Activated T-helper 1 cell treated with anti-CD3 and anti-CD28 coated beads, Interleukin-12 subunit alpha, Interleukin-12 subunit beta, Interleukin-2, Interleukin-4 antibody, amounts not matched to agents 30 ng/mL and 10 ng/mL and 1 ng/mL, durations not matched to agents 14 hours and 24 hours and 36 hours (primary cell): ENCODE data around the gene HLCS. TPM values are rescaled to one million over a fixed set of nuclear protein-coding genes. Genes with fewer than 3 reads are reported as not detected.

Source experiments
- DNase-seq: peaks from one replicate; pipeline ENCODE4 v3.0.0; 2021; ENCODE audit warnings: low spot score
- H3K27ac Mint-ChIP-seq: one replicate; pipeline ENCODE4 v1.8.0; 2021; ENCODE audit warnings: mild to moderate bottlenecking, mixed read lengths
- H3K27me3 Mint-ChIP-seq: one replicate; pipeline ENCODE4 v1.8.0; 2022; ENCODE audit warnings: mild to moderate bottlenecking, moderate library complexity, mixed read lengths; ENCODE audit not compliant: insufficient read depth
- H3K36me3 Mint-ChIP-seq: one replicate; pipeline ENCODE4 v1.8.0; 2021; ENCODE audit warnings: low read depth, mixed read lengths
- H3K4me1 Mint-ChIP-seq: one replicate; pipeline ENCODE4 v1.8.0; 2021; ENCODE audit warnings: low read depth, mixed read lengths
- H3K4me3 Mint-ChIP-seq: one replicate; pipeline ENCODE4 v1.8.0; 2021; ENCODE audit warnings: mild to moderate bottlenecking, moderate library complexity, mixed read lengths
- H3K9me3 Mint-ChIP-seq: one replicate; pipeline ENCODE4 v1.8.0; 2021; ENCODE audit warnings: mixed read lengths
- intact Hi-C: fragments of 100-400 bp; cut with micrococcal nuclease; formaldehyde crosslinking; loops from one replicate; pipeline ENCODE4 v1.15.1; 2024
- total RNA-seq: library from RNA; stranded (reverse); gene quantifications from 2 replicates; pipeline ENCODE4 v1.2.3, GENCODE V29; 2022

HLCS gene
- total RNA-seq, 1 donor from 2014 or later: 15.8 TPM

- DNase-seq: no peak
- H3K27me3 Mint-ChIP-seq: no peaks in the 10 kb centered on the region
- no peaks in the 10 kb centered on the region for H3K9me3 Mint-ChIP-seq
- H3K36me3 Mint-ChIP-seq: no peaks in the 10 kb centered on the region
- intact Hi-C loops: no loop called here
- no peak overlapping the region for H3K27ac Mint-ChIP-seq
- H3K4me1 Mint-ChIP-seq: no peaks in the 10 kb centered on the region
- H3K4me3 Mint-ChIP-seq: no peak overlapping the region
These were observed 178.3 kb downstream of the HLCS start for GRCh38 chr21:36788120-36788638.

GRCh38 chr21:36786186-36786585 lies 180.3 kb downstream of the HLCS start:
- Mint-ChIP-seq H3K27ac (no peak overlapping the region), H3K36me3 (no peaks in the 10 kb centered on the region), H3K4me3 (no peak overlapping the region), H3K27me3 (no peaks in the 10 kb centered on the region), H3K9me3 (no peaks in the 10 kb centered on the region), H3K4me1 (no peaks in the 10 kb centered on the region)
- intact Hi-C loops: no loop called here
- DNase-seq: no peak

GRCh38 chr21:36785615-36786014 lies 180.9 kb downstream of the HLCS start:
- Mint-ChIP-seq H3K36me3 (no peaks in the 10 kb centered on the region), H3K4me3 (no peak overlapping the region), H3K27ac (no peak overlapping the region), H3K9me3 (no peaks in the 10 kb centered on the region), H3K27me3 (no peaks in the 10 kb centered on the region), H3K4me1 (no peaks in the 10 kb centered on the region)
- intact Hi-C loops: no loop called here
- DNase-seq: no peak

- Mint-ChIP-seq H3K4me1 (no peaks in the 10 kb centered on the region), H3K36me3 (no peaks in the 10 kb centered on the region), H3K27ac (no peak overlapping the region), H3K4me3 (no peak overlapping the region), H3K9me3 (no peaks in the 10 kb centered on the region), H3K27me3 (no peaks in the 10 kb centered on the region)
- intact Hi-C loops: no loop called here
- DNase-seq: no peak
These were observed 181.5 kb downstream of the HLCS start for GRCh38 chr21:36784947-36785346.

GRCh38 chr21:36783612-36784374 lies 182.7 kb downstream of the HLCS start:
- no peak overlapping the region for H3K4me3 Mint-ChIP-seq
- H3K9me3 Mint-ChIP-seq: no peaks in the 10 kb centered on the region
- H3K27ac Mint-ChIP-seq: no peak overlapping the region
- no peaks in the 10 kb centered on the region for H3K4me1 Mint-ChIP-seq
- DNase-seq: no peak
- no peaks in the 10 kb centered on the region for H3K36me3 Mint-ChIP-seq
- H3K27me3 Mint-ChIP-seq: no peaks in the 10 kb centered on the region
- intact Hi-C loops: no loop called here

- no peaks in the 10 kb centered on the region for H3K36me3 Mint-ChIP-seq
- H3K4me1 Mint-ChIP-seq: no peaks in the 10 kb centered on the region
- H3K4me3 Mint-ChIP-seq: no peak overlapping the region
- DNase-seq: no peak
- intact Hi-C loops: no loop called here
- H3K27ac Mint-ChIP-seq: no peak overlapping the region
- no peaks in the 10 kb centered on the region for H3K27me3 Mint-ChIP-seq
- no peaks in the 10 kb centered on the region for H3K9me3 Mint-ChIP-seq
These were observed 185.6 kb downstream of the HLCS start for GRCh38 chr21:36780861-36781260.

GRCh38 chr21:36776981-36777617 lies 189.4 kb downstream of the HLCS start:
- H3K9me3 Mint-ChIP-seq: no peaks in the 10 kb centered on the region
- H3K36me3 Mint-ChIP-seq: no peaks in the 10 kb centered on the region
- H3K27me3 Mint-ChIP-seq: no peaks in the 10 kb centered on the region
- no peak overlapping the region for H3K27ac Mint-ChIP-seq
- H3K4me3 Mint-ChIP-seq: no peak overlapping the region
- no peaks in the 10 kb centered on the region for H3K4me1 Mint-ChIP-seq
- no peak for DNase-seq
- intact Hi-C loops: no loop called here

GRCh38 chr21:36773995-36774394 lies 192.5 kb downstream of the HLCS start:
- Mint-ChIP-seq H3K27me3 (no peaks in the 10 kb centered on the region), H3K27ac (no peak overlapping the region), H3K4me1 (no peaks in the 10 kb centered on the region), H3K4me3 (no peak overlapping the region), H3K9me3 (no peaks in the 10 kb centered on the region), H3K36me3 (no peaks in the 10 kb centered on the region)
- intact Hi-C loops: no loop called here
- no peak for DNase-seq

GRCh38 chr21:36773117-36773516 lies 193.4 kb downstream of the HLCS start:
- Mint-ChIP-seq H3K4me1 (no peaks in the 10 kb centered on the region), H3K9me3 (no peaks in the 10 kb centered on the region), H3K36me3 (no peaks in the 10 kb centered on the region), H3K27ac (no peak overlapping the region), H3K4me3 (no peak overlapping the region), H3K27me3 (no peaks in the 10 kb centered on the region)
- DNase-seq: no peak
- intact Hi-C loops: no loop called here

GRCh38 chr21:36769051-36769839 lies 197.2 kb downstream of the HLCS start:
- no peak overlapping the region for H3K4me3 Mint-ChIP-seq

GRCh38 chr21:36768496-36768895 lies 198.0 kb downstream of the HLCS start:
- DNase-seq: no peak
- no peaks in the 10 kb centered on the region for H3K36me3 Mint-ChIP-seq
- H3K27me3 Mint-ChIP-seq: no peaks in the 10 kb centered on the region
- no peaks in the 10 kb centered on the region for H3K4me1 Mint-ChIP-seq
- H3K4me3 Mint-ChIP-seq: no peak overlapping the region
- no peak overlapping the region for H3K27ac Mint-ChIP-seq
- no peaks in the 10 kb centered on the region for H3K9me3 Mint-ChIP-seq
- intact Hi-C loops: no loop called here

More at GRCh38 chr21:36769051-36769839, 197.2 kb downstream of the HLCS start:
- Mint-ChIP-seq H3K27me3 (no peaks in the 10 kb centered on the region), H3K4me1 (no peaks in the 10 kb centered on the region), H3K9me3 (no peaks in the 10 kb centered on the region), H3K36me3 (no peaks in the 10 kb centered on the region), H3K27ac (no peak overlapping the region)
- no peak for DNase-seq
- intact Hi-C loops: no loop called here

GRCh38 chr21:36767096-36767495 lies 199.4 kb downstream of the HLCS start:
- H3K27ac Mint-ChIP-seq: no peak overlapping the region
- intact Hi-C loops: no loop called here
- no peaks in the 10 kb centered on the region for H3K36me3 Mint-ChIP-seq
- H3K9me3 Mint-ChIP-seq: no peaks in the 10 kb centered on the region
- DNase-seq: no peak
- H3K4me1 Mint-ChIP-seq: no peaks in the 10 kb centered on the region
- no peak overlapping the region for H3K4me3 Mint-ChIP-seq
- no peaks in the 10 kb centered on the region for H3K27me3 Mint-ChIP-seq

GRCh38 chr21:36766511-36766910 lies 200.0 kb downstream of the HLCS start:
- H3K36me3 Mint-ChIP-seq: no peaks in the 10 kb centered on the region
- no peaks in the 10 kb centered on the region for H3K9me3 Mint-ChIP-seq
- DNase-seq: no peak
- no peak overlapping the region for H3K27ac Mint-ChIP-seq
- H3K4me3 Mint-ChIP-seq: no peak overlapping the region
- no peaks in the 10 kb centered on the region for H3K27me3 Mint-ChIP-seq
- intact Hi-C loops: no loop called here
- H3K4me1 Mint-ChIP-seq: no peaks in the 10 kb centered on the region
